ENCODE data around the gene NOP9. TPM values are rescaled to one million over a fixed set of nuclear protein-coding genes. Genes with fewer than 3 reads are reported as not detected.

The NOP9 gene
- total RNA-seq, 1 donor from 2014 or later: 23.5 TPM

DNA sequence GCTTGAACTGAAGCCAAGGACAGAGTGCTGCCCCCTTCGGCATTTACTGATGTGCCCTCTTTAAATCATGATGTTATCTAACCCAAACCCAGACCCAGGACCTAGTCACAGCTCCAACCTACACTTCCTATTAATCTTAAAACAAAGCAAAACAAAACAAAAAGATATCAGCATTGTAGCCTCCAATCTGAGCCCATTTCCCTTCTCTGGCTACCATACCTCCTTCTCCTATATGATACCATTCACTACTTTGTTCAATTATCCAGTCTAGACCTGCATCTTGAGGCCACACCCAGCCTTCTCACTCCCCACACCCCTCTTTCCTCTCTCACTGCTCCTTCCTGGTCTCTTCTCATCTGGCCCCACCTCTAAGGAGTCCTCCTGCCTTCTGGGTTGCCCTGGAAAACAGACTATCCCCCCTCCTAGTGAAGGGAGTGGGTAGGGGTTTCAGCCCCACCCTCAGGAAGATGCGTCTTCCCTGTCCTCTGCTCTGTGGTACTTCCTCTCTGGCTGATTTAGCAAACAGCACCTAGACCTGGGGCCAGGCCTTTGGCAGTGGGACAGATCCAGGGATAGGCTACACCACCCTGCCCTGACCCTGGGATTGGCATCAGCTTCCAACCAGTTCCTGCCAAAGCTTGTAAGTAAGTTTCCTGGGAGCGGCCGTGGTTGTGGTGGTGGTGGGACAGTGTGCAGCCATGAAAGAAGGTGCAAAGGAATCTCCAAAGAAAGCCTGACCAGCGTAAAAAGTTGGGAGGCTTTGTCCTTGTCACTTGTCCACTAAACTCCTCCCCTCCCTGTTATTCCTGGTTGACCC is 14.9 kb downstream of the NOP9 start:
- no peak overlapping the region for H3K4me3 Mint-ChIP-seq (ENCODE audit: unreplicated experiment)
- H3K27me3 Mint-ChIP-seq (ENCODE audit: low read depth, unreplicated experiment): peaks cover 18% of the 10 kb centered on the region

DNA sequence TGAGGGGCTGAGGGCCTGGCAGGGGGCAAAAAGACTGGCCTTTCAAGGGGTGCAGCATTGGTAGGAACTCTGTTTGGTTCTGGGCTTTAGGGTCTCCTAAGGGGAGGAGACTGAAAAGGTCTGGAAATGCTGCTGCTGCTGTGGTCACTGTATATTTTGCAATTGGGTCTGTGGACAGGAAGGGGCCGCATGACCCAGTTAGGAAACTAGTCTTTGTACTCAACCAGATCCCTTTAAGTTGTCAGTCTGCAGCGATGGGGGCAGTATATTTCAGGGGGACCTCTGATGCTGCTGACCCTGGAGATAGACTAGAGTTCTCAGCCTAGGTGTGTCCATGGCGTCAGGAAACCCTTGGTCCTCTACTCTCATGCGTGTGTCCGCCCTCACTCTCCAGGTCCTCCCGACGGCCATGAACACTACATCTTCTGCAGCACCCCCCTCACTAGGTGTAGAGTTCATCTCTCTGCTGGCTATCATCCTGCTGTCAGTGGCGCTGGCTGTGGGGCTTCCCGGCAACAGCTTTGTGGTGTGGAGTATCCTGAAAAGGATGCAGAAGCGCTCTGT is 15.7 kb downstream of the NOP9 start:
- peaks cover 6% of the 10 kb centered on the region for H3K4me1 Mint-ChIP-seq (ENCODE audit: low read depth, unreplicated experiment)
- H3K4me3 Mint-ChIP-seq (ENCODE audit: unreplicated experiment): no peak overlapping the region

More for the DNA sequence above, 14.9 kb downstream of the NOP9 start:
- no peak for DNase-seq (ENCODE audit: low read depth)
- H2AFZ ChIP-seq (ENCODE audit: low read depth, low read length): no peak overlapping the region
- FAIRE-seq: no peak
- no peak overlapping the region for H3K4me2 ChIP-seq (ENCODE audit: low read length)
- no peaks in the 10 kb centered on the region for H3K36me3 ChIP-seq (ENCODE audit: insufficient read depth, low read length)
- H3K9me3 ChIP-seq (ENCODE audit: insufficient read depth, low read depth, low read length): no peaks in the 10 kb centered on the region
- H3K27ac ChIP-seq (ENCODE audit: low read depth, low read length): no peak overlapping the region
- TF ChIP-seq, protein P1, sequence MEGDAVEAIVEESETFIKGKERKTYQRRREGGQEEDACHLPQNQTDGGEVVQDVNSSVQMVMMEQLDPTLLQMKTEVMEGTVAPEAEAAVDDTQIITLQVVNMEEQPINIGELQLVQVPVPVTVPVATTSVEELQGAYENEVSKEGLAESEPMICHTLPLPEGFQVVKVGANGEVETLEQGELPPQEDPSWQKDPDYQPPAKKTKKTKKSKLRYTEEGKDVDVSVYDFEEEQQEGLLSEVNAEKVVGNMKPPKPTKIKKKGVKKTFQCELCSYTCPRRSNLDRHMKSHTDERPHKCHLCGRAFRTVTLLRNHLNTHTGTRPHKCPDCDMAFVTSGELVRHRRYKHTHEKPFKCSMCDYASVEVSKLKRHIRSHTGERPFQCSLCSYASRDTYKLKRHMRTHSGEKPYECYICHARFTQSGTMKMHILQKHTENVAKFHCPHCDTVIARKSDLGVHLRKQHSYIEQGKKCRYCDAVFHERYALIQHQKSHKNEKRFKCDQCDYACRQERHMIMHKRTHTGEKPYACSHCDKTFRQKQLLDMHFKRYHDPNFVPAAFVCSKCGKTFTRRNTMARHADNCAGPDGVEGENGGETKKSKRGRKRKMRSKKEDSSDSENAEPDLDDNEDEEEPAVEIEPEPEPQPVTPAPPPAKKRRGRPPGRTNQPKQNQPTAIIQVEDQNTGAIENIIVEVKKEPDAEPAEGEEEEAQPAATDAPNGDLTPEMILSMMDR (IDR thresholded peaks at IDR 0.05; ENCODE audit: insufficient read depth, low read depth, low read length): no peak
- no peak for TF ChIP-seq EZH2 (IDR thresholded peaks at IDR 0.05; ENCODE audit: insufficient read depth, low read length)
- H3K4me1 Mint-ChIP-seq (ENCODE audit: low read depth, unreplicated experiment): peaks cover 7% of the 10 kb centered on the region
- peaks cover 22% of the 10 kb centered on the region for H4K20me1 ChIP-seq (ENCODE audit: insufficient read depth, low read length)
- H3K36me3 Mint-ChIP-seq (ENCODE audit: low read depth, unreplicated experiment): peaks cover 7% of the 10 kb centered on the region
- peaks cover 25% of the 10 kb centered on the region for H3K4me1 ChIP-seq (ENCODE audit: insufficient read depth, low read length)
- H3K9ac ChIP-seq (ENCODE audit: low read length): no peak overlapping the region
- H3K4me3 ChIP-seq (ENCODE audit: insufficient read depth, low read depth, low read length): no peak overlapping the region
- peaks cover 2% of the 10 kb centered on the region for H3K9me3 Mint-ChIP-seq (ENCODE audit: unreplicated experiment)
- peaks cover 18% of the 10 kb centered on the region for H3K27me3 ChIP-seq (ENCODE audit: insufficient read depth, low read length)
- no peak overlapping the region for H3K27ac Mint-ChIP-seq (ENCODE audit: unreplicated experiment)
- no peaks in the 10 kb centered on the region for H3K79me2 ChIP-seq (ENCODE audit: insufficient read depth, low read length)

More for the DNA sequence above, 15.7 kb downstream of the NOP9 start:
- Mint-ChIP-seq H3K36me3 (ENCODE audit: low read depth, unreplicated experiment) (peaks cover 5% of the 10 kb centered on the region), H3K27ac (ENCODE audit: unreplicated experiment) (no peak overlapping the region), H3K9me3 (ENCODE audit: unreplicated experiment) (peaks cover 2% of the 10 kb centered on the region), H3K27me3 (ENCODE audit: low read depth, unreplicated experiment) (peaks cover 25% of the 10 kb centered on the region)
- TF ChIP-seq, protein P1 (IDR thresholded peaks at IDR 0.05; ENCODE audit: insufficient read depth, low read depth, low read length): no peak
- TF ChIP-seq EZH2 (IDR thresholded peaks at IDR 0.05; ENCODE audit: insufficient read depth, low read length): no peak
- DNase-seq (ENCODE audit: low read depth): no peak
- no peak overlapping the region for H3K4me2 ChIP-seq (ENCODE audit: low read length)
- peaks cover 26% of the 10 kb centered on the region for H3K27me3 ChIP-seq (ENCODE audit: insufficient read depth, low read length)
- H3K4me1 ChIP-seq (ENCODE audit: insufficient read depth, low read length): peaks cover 22% of the 10 kb centered on the region
- no peaks in the 10 kb centered on the region for H3K9me3 ChIP-seq (ENCODE audit: insufficient read depth, low read depth, low read length)
- no peak overlapping the region for H3K27ac ChIP-seq (ENCODE audit: low read depth, low read length)
- no peak overlapping the region for H3K9ac ChIP-seq (ENCODE audit: low read length)
- FAIRE-seq: no peak
- no peaks in the 10 kb centered on the region for H3K36me3 ChIP-seq (ENCODE audit: insufficient read depth, low read length)
- H4K20me1 ChIP-seq (ENCODE audit: insufficient read depth, low read length): peaks cover 14% of the 10 kb centered on the region
- H3K79me2 ChIP-seq (ENCODE audit: insufficient read depth, low read length): no peaks in the 10 kb centered on the region
- H3K4me3 ChIP-seq (ENCODE audit: insufficient read depth, low read depth, low read length): no peak overlapping the region
- no peak overlapping the region for H2AFZ ChIP-seq (ENCODE audit: low read depth, low read length)

Measured in astrocyte (in vitro differentiated cells and primary cell).